HL-60 (cell line): ENCODE results near the gene AFF2.

Experiments used
- GABPA ChIP-seq: IDR thresholded peaks from 2 replicates; pipeline ENCODE4 v1.6.1; 2012; ENCODE audit warnings: low read depth
- POLR2AphosphoS5 ChIP-seq: IDR thresholded peaks from 2 replicates; pipeline ENCODE4 v1.6.1; 2012; ENCODE audit warnings: low read depth
- REST ChIP-seq: IDR thresholded peaks from 2 replicates; pipeline ENCODE4 v1.6.1; 2012; ENCODE audit warnings: low read depth; ENCODE audit not compliant: insufficient replicate concordance
- TF ChIP-seq, protein P1 (sequence below): IDR thresholded peaks from one replicate; pipeline ENCODE4 v1.5.1; 2011; ENCODE audit warnings: low read length, control low read depth, inconsistent platforms; ENCODE audit not compliant: insufficient read depth

DNA sequence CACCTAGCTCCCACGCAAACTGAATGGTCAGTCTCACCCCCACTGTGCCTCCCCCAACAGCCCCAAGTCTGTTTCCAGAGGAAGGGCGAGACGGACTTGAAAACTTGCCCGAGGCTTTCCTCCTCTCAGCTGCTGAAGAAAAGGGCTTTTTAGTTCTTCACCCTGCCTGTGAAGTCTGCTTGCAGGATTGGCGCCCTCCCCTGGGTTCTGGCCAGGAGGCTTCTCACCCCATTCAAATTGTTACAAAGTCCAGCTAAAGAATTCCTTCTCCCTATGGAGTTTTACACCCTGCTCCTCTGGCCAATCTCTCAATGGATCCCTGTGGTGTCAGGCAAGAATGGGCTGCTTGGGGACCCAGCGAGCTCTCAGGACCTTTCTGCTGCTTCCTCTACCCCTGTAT is 241.0 kb downstream of the AFF2 start:
- TF ChIP-seq, protein P1, sequence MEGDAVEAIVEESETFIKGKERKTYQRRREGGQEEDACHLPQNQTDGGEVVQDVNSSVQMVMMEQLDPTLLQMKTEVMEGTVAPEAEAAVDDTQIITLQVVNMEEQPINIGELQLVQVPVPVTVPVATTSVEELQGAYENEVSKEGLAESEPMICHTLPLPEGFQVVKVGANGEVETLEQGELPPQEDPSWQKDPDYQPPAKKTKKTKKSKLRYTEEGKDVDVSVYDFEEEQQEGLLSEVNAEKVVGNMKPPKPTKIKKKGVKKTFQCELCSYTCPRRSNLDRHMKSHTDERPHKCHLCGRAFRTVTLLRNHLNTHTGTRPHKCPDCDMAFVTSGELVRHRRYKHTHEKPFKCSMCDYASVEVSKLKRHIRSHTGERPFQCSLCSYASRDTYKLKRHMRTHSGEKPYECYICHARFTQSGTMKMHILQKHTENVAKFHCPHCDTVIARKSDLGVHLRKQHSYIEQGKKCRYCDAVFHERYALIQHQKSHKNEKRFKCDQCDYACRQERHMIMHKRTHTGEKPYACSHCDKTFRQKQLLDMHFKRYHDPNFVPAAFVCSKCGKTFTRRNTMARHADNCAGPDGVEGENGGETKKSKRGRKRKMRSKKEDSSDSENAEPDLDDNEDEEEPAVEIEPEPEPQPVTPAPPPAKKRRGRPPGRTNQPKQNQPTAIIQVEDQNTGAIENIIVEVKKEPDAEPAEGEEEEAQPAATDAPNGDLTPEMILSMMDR, result no peak
- TF ChIP-seq POLR2AphosphoS5, result no peak
- TF ChIP-seq REST, result no peak
- TF ChIP-seq GABPA, result no peak
